ENCODE data around the gene GTPBP6.
"Not testable (repeated sequence)": the region's sequence is repeated elsewhere in the genome, so short reads cannot be mapped to it uniquely, and the experiment has no call there.

Gene GTPBP6

GRCh38 chrX:316351-317325, 2.0 kb downstream of the GTPBP6 start:
- no peak for DNase-seq

- DNase-seq = no peak
These were observed 3.6 kb downstream of the GTPBP6 start for GRCh38 chrX:314781-315595.

GRCh38 chrX:314049-314448, 4.5 kb downstream of the GTPBP6 start:
- no peak for DNase-seq

- DNase-seq = no peak
These were observed 5.0 kb downstream of the GTPBP6 start for GRCh38 chrX:313546-313945.

GRCh38 chrX:312621-313331, 5.8 kb downstream of the GTPBP6 start:
- DNase-seq = no peak

GRCh38 chrX:311156-312129, 7.2 kb downstream of the GTPBP6 start:
- no peak for DNase-seq

GRCh38 chrX:310621-311155, 7.9 kb downstream of the GTPBP6 start:
- no peak for DNase-seq

- no peak for DNase-seq
These were observed 9.6 kb downstream of the GTPBP6 start for GRCh38 chrX:308821-309520.

- no peak for DNase-seq
These were observed 11.1 kb downstream of the GTPBP6 start for GRCh38 chrX:307261-308111.

- DNase-seq = not testable (repeated sequence)
These were observed 11.9 kb downstream of the GTPBP6 start for GRCh38 chrX:306614-307251.

- not testable (repeated sequence) for DNase-seq
These were observed 12.6 kb downstream of the GTPBP6 start for GRCh38 chrX:305781-306613.

- no peak for DNase-seq
These were observed 15.6 kb downstream of the GTPBP6 start for GRCh38 chrX:302975-303374.

- DNase-seq = no peak
These were observed 18.3 kb downstream of the GTPBP6 start for GRCh38 chrX:300334-300733.

GRCh38 chrX:298993-299392, 19.6 kb downstream of the GTPBP6 start:
- no peak for DNase-seq

GRCh38 chrX:295136-295535, 23.5 kb downstream of the GTPBP6 start:
- DNase-seq = no peak

GRCh38 chrX:292900-293897, 25.4 kb downstream of the GTPBP6 start:
- no peak for DNase-seq

GRCh38 chrX:291411-291901, 27.1 kb downstream of the GTPBP6 start:
- DNase-seq = no peak
